ENCODE measurements around the gene HOXA5. TPM values are rescaled to one million over a fixed set of nuclear protein-coding genes. Genes with fewer than 3 reads are reported as not detected.

Gene HOXA5
- total and polyA plus RNA-seq, 2 of the 8 experiments (the other 6 are each of a cell fraction or from before 2014, with no cell fraction given), result not detected

GRCh38 chr7:27173511-27173955 is 30.1 kb upstream of the HOXA5 start:
- CTCF ChIA-PET (ENCODE audit: partially characterized antibody), result interaction anchor here (0.6 to 5.4 kb wide), 4 partner anchors 10 to 51 kb away, joined by 3 to 20 read pairs (median 7); partner anchors contain the start of gene HOXA5
- peak overlapping the region; percentile 19 to 35; a peak in 3 of 4 replicates for H3K4me2 ChIP-seq (ENCODE audit: insufficient read depth in 1 of 2, low read depth in 2 of 2, low read length in 2 of 2)

More at GRCh38 chr7:27173511-27173955, 30.1 kb upstream of the HOXA5 start:
- Histone ChIP-seq H3K4ac (replicated peaks; ENCODE audit: insufficient read length, low read depth, low read length) (no peak overlapping the region), H4K91ac (replicated peaks; ENCODE audit: insufficient read length, low read length) (no peak overlapping the region), H3K18ac (ENCODE audit: extremely low read depth, low read length) (no peak overlapping the region; the same call in 1 of the 2 replicates), H2BK5ac (ENCODE audit: low read depth, low read length) (no peak overlapping the region), H3K9me3 (ENCODE audit: insufficient read depth in 2 of 2, low read depth in 1 of 2, low read length in 1 of 2) (no peaks in the 10 kb centered on the region; a peak in 1 of 4 replicates), H4K20me1 (replicated peaks in 1 of 2; ENCODE audit: control insufficient read depth in 1 of 2, insufficient read depth in 2 of 2, low read length in 2 of 2) (peaks cover 39 to 59% of the 10 kb centered on the region in 2 experiments), H2BK20ac (ENCODE audit: low read length) (no peak overlapping the region), H2AFZ (ENCODE audit: low read length) (no peak overlapping the region), H3K27ac (ENCODE audit: low read depth, low read length) (no peak overlapping the region), H3K79me1 (ENCODE audit: low read depth, low read length) (no peaks in the 10 kb centered on the region), H4K8ac (ENCODE audit: extremely low read depth, insufficient read depth, low read length) (peak overlapping the region; percentile 62; the same call in 1 of the 2 replicates), H3K14ac (ENCODE audit: insufficient read length) (no peak overlapping the region), H2BK15ac (ENCODE audit: low read length) (no peak overlapping the region), H3K4me3 (ENCODE audit: extremely low read depth in 1 of 4, insufficient read depth in 2 of 4, low read depth in 3 of 4, low read length in 4 of 4) (peak overlapping the region in 1 of 4 experiments; percentile 36; a peak in 2 of 8 replicates), H3K23me2 (ENCODE audit: low read depth, low read length) (no peaks in the 10 kb centered on the region; the same call in 1 of the 2 replicates), H3K23ac (ENCODE audit: insufficient read length) (no peak overlapping the region), H2BK120ac (replicated peaks; ENCODE audit: low read depth, low read length) (no peak overlapping the region), H3K56ac (replicated peaks; ENCODE audit: insufficient read length, low read depth, low read length) (no peak overlapping the region), H3K27me3 (replicated peaks in 1 of 4; ENCODE audit: control insufficient read depth in 3 of 4, extremely low read depth in 1 of 4, insufficient read depth in 3 of 4, low read length in 3 of 4) (peaks cover 95 to 100% (median 100%) of the 10 kb centered on the region in 4 experiments), H3K4me1 (replicated peaks in 1 of 4; ENCODE audit: control insufficient read depth in 3 of 4, insufficient read depth in 4 of 4, low read length in 3 of 4) (peaks cover 4 to 11% (median 5%) of the 10 kb centered on the region in 4 experiments; a peak in 5 of 7 replicates), H3K9ac (replicated peaks in 1 of 4; ENCODE audit: extremely low read depth in 1 of 4, low read depth in 3 of 4, low read length in 3 of 4) (no peak overlapping the region), H2AK5ac (ENCODE audit: low read depth, low read length) (no peak overlapping the region), H3K36me3 (ENCODE audit: control insufficient read depth in 2 of 4, insufficient read depth in 4 of 4, low read length in 3 of 4) (peaks cover 0 to 18% (median 0%) of the 10 kb centered on the region in 4 experiments; a peak in 1 of 8 replicates), H4K5ac (ENCODE audit: insufficient read length, low read depth, low read length) (no peak overlapping the region), H2BK12ac (ENCODE audit: low read depth, low read length) (no peak overlapping the region), H3K79me2 (ENCODE audit: control insufficient read depth in 1 of 2, insufficient read depth in 2 of 2, low read length in 2 of 2) (no peaks in the 10 kb centered on the region)
- WGBS, 2 experiments (ENCODE audit: extremely low coverage in 1 of 2, insufficient coverage in 1 of 2, insufficient read length in 1 of 2, insufficient replicate concordance in 2 of 2, low coverage in 1 of 2, low lambda C conversion rate in 2 of 2, missing lambda C conversion rate in 1 of 2), result 2% methylated on average over 30 of the region's 59 CpGs; no CpG with 5 or more reads in 1 of the 2 experiments
- peak; percentile 62 for TF ChIP-seq RNF2 (IDR thresholded peaks at IDR 0.05; ENCODE audit: borderline replicate concordance, low read depth, low read length, missing control alignments, poor library complexity, severe bottlenecking)
- peak; percentile 84 for TF ChIP-seq SUZ12 (IDR thresholded peaks at IDR 0.05; ENCODE audit: low read length)
- no peak for TF ChIP-seq RFX5 (IDR thresholded peaks at IDR 0.05; ENCODE audit: borderline replicate concordance, low read depth, low read length)
- TF ChIP-seq EZH2 (IDR thresholded peaks at IDR 0.05; ENCODE audit: low read depth, low read length, severe bottlenecking), result peak; percentile 83
- DNase-seq (ENCODE audit: low read depth in 1 of 2, low spot score in 2 of 2) (peak in 1 of 2 experiments; percentile 73), FAIRE-seq (no peak)
- POLR2A ChIA-PET (ENCODE audit: partially characterized antibody), result no interaction called here
